Measurements from ENCODE around the gene GALNT17.

Gene GALNT17

GRCh38 chr7:71132127-71132376, at the start of gene GALNT17:
TSS of gene GALNT17 (plus strand) at chr7:71132144.
- no peak for DNase-seq (ENCODE audit: low read depth)

GRCh38 chr7:71095266-71095860, 36.6 kb upstream of the GALNT17 start:
- DNase-seq (ENCODE audit: low read depth), result no peak

GRCh38 chr7:71096351-71096750, 35.6 kb upstream of the GALNT17 start:
- no peak for DNase-seq (ENCODE audit: low read depth)

DNA sequence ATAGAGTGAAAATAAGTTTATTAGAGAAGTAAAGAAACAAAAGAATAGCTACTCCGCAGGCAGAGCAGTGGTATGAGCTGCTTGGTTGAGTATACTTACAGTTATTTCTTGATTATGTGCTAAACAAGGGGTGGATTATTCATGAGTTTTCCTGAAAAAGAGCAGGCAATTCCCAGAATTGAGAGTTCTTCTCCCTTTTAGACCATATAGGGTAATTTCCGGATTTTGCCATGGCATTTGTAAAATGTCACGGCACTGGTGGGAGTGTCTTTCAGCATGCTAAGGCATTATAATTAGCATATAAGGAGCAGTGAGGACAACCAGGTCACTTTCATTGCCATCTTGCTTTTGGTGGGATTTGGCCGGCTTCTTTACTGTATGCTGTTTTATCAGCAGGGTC, 25.7 kb upstream of the GALNT17 start:
- DNase-seq (ENCODE audit: low read depth), result no peak

- DNase-seq (ENCODE audit: low read depth), result no peak
Measured at GRCh38 chr7:71112436-71112835, 19.5 kb upstream of the GALNT17 start.

DNA sequence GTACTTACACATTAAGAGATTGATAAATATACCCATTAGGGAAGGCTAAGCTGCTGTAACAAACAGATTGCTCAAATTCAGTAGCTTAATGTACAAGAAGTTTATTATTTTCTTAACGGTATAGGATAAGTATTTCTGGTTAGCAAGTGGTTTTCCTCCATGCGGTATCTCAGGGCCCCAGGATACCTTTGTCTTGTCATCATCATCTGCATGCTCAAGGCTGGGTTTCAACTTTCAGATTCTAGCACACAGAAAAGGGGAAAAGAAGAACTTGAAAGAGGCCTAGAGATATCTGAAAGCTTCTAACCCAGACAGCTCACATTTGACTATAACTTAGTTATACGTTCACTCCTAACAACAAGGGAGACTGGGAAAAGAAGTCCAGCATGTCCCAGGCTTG, 11.8 kb upstream of the GALNT17 start:
- DNase-seq (ENCODE audit: low read depth), result no peak

GRCh38 chr7:71129126-71129525, 2.8 kb upstream of the GALNT17 start:
- no peak for DNase-seq (ENCODE audit: low read depth)

DNA sequence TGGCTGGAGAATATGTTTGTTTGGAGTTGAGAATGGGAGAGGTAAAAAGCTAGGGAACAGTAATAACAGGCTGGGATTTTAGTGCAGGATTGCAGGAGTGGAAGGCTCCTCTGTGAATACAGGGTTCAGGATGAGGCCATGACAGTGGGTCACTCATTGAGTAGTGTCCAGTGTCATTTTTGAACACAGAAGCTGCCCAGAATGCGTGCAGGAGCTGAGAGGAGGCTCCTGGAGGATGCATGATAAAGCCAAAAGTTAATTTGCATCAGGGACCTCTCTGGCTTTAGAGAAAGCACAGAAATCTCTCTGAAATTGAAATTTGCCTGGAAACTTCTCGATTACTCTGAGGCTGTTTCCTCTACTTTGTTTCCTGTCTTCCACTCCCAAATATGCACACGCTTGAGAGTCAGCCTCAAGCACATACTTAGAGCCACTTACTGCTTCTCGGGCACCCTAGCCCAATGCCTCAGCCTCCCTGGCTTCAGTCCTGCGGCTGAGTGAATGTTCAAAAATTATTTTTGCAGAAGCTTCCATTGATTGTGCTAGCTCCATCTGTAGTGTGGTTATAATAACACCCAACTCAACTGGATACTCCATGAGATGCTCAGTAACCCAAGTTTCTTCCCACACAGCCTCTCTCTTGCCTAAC, 1.8 kb upstream of the GALNT17 start:
- no peak for DNase-seq (ENCODE audit: low read depth)

DNA sequence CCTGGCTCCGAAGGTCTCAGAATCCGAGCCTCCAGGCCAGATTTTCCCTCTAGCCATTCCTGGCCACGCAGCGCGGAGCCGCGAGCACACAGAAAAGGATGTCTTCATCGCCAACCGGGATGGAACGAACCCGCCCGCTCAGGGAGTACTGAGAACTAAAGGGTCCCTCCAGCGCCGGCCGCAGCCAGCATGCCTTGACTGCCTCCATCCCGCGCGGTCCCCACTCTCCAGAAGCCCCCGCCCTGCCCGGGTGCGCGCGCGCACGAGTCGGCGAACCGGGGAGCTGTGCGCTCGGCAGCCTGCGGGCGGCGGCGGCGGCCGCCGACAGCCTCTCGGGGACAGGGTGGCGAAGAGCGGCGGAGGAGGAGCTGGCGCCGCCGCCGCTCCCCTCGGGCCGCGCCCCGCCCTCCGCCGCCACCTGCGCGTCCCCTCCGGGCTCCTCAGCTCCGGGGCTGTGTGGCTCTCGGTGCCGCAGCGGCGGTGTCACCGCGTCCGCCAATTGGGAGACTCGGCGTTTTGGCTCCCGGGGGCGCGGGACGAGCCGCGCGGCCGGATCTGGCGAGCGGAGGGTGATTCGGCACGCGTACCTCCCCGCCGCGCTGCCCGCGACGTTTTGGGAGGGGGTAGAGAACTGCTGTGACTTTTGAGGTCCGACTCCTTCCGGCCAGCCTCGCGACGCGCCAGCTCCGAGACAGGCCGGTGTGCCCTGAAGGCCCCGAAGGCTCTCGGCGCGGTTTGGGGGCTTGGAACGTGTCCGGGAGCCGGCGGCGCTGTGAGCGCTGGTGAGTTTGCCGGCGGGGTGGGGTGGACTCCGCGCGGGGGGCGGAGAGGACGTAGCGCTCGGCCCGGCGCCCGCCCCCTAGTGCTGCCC, 453 bp upstream of the GALNT17 start:
- no peak for DNase-seq (ENCODE audit: low read depth)

- no peak for DNase-seq (ENCODE audit: low read depth)
Measured at GRCh38 chr7:71132377-71133231, 660 bp downstream of the GALNT17 start.

GRCh38 chr7:71133232-71133622, 1.3 kb downstream of the GALNT17 start:
- no peak for DNase-seq (ENCODE audit: low read depth)

DNA sequence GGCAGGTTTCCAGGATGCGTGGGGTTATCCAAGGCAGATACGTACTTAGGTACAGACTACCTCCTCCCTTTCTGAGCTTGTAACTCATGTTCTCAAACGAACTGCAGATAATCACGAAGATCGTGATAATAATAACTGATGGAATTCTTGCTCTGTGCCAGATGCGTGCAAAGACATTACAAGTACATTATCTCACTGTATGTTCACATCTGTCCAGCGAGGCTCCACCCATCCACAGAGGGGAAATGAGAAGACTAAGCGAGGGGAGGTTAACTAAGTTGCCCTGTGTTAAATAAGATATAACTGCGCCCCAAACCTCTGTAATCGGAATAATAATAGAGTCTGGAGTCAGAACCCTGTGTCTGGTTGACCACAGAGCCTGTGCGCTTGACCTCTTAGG, 1.9 kb downstream of the GALNT17 start:
- DNase-seq (ENCODE audit: low read depth), result no peak

DNA sequence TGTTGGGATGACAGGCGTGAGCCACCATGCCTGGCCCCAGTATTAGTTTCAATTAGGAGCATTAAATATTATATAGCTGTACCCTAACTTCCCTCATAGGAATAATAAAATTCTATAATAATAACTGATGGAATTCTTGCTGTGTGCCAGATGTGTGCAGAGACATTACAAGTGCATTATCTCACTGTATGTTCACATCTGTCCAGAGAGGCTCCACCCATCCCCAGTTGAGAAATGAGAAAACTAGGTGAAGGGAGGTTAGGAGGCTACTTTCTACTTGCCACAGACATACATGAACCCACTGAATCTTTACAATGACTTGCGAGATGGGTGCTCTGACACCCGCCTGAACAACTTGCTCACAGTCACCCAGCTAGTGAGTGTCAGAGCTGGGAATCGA, 3.2 kb downstream of the GALNT17 start:
- no peak for DNase-seq (ENCODE audit: low read depth)

- DNase-seq (ENCODE audit: low read depth), result no peak
Measured at GRCh38 chr7:71135663-71136062, 3.7 kb downstream of the GALNT17 start.

- no peak for DNase-seq (ENCODE audit: low read depth)
Measured at GRCh38 chr7:71137479-71137878, 5.5 kb downstream of the GALNT17 start.

- DNase-seq (ENCODE audit: low read depth), result no peak
Measured at GRCh38 chr7:71140264-71140663, 8.3 kb downstream of the GALNT17 start.

- DNase-seq (ENCODE audit: low read depth), result no peak
Measured at GRCh38 chr7:71144963-71145362, 13.0 kb downstream of the GALNT17 start.

- DNase-seq (ENCODE audit: low read depth), result no peak
Measured at GRCh38 chr7:71145906-71146901, 14.3 kb downstream of the GALNT17 start.

DNA sequence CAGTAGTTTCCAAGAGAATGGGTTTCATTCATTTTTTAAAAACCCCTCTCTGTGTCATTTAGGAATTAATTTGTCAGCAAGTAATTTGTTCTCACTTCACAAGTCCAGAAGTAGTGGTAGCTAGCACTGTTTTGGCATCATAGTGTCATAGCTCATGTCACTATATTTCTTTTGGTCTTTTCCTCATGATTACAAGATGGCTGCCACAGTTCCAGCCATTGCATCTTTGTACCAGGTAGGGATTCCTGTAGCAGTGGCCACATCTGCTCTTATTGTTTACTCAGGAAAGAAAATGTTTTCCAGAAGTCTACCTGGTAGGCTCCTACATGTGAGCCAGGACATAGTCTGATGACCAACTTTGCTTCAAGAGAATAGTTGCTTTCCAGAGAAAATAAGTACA, 16.2 kb downstream of the GALNT17 start:
- DNase-seq (ENCODE audit: low read depth), result no peak

GRCh38 chr7:71155236-71155635, 23.3 kb downstream of the GALNT17 start:
- DNase-seq (ENCODE audit: low read depth), result no peak

GRCh38 chr7:71157757-71158156, 25.8 kb downstream of the GALNT17 start:
- DNase-seq (ENCODE audit: low read depth), result no peak

All from stimulated activated CD8-positive, alpha-beta memory T cell treated with anti-CD3 and anti-CD28 coated beads, Interleukin-12 subunit alpha, Interleukin-12 subunit beta, amount 100 ng/mL, for 4 hours (primary cell).